ENCODE data around the gene PPP1R11. TPM values are rescaled to one million over a fixed set of nuclear protein-coding genes. Genes with fewer than 3 reads are reported as not detected.

PPP1R11 gene
- total RNA-seq, 1 experiment from 2014 or later, result 23.8 TPM

- H3K4me1 ChIP-seq (ENCODE audit: insufficient read depth, low read length), result no peaks in the 10 kb centered on the region
- no peak overlapping the region for H2BK12ac ChIP-seq (ENCODE audit: insufficient read length, low read depth, low read length)
- no peak overlapping the region for H4K8ac ChIP-seq (replicated peaks; ENCODE audit: insufficient read length, low read depth, low read length)
- H4K91ac ChIP-seq (ENCODE audit: insufficient read length, low read depth, low read length), result no peak overlapping the region
- no peak overlapping the region for H3K4me3 Mint-ChIP-seq
- H3K9me3 ChIP-seq (ENCODE audit: control insufficient read depth, low read depth, low read length), result no peaks in the 10 kb centered on the region
- H3K14ac ChIP-seq (ENCODE audit: insufficient read depth, low read length), result no peak overlapping the region
- no peak overlapping the region for H3K27ac ChIP-seq (ENCODE audit: insufficient read length, low read depth, low read length)
- H3K18ac ChIP-seq (ENCODE audit: insufficient read length, low read depth, low read length), result no peak overlapping the region
- no peak overlapping the region for H3T11ph ChIP-seq (ENCODE audit: low read length)
- DNase-seq, result no peak
- no CpG with 5 or more reads among the region's 1 CpG for WGBS (ENCODE audit: extremely low coverage, insufficient read length, low lambda C conversion rate)
- no peaks in the 10 kb centered on the region for H3K9me3 Mint-ChIP-seq
- no peak overlapping the region for H3K23ac ChIP-seq (ENCODE audit: insufficient read length, low read depth, low read length)
- no peaks in the 10 kb centered on the region for H4K20me1 ChIP-seq (ENCODE audit: control insufficient read depth, insufficient read depth, insufficient read length)
- peaks cover 2% of the 10 kb centered on the region; the same call in 1 of the 2 replicates for H3K27me3 Mint-ChIP-seq (ENCODE audit: low read depth)
- H2AFZ ChIP-seq (ENCODE audit: low read length), result no peak overlapping the region
- TF ChIP-seq CTCF (conservative IDR thresholded peaks at IDR 0.05), result no peak
- H3K9ac ChIP-seq (ENCODE audit: extremely low read depth, insufficient read length, low read length), result no peak overlapping the region
- no peak overlapping the region for H4K5ac ChIP-seq (ENCODE audit: insufficient read length, low read depth, low read length)
- H2BK5ac ChIP-seq (ENCODE audit: insufficient read length, low read length), result no peak overlapping the region
- H3K27ac Mint-ChIP-seq, result no peak overlapping the region
- H3K36me3 Mint-ChIP-seq (ENCODE audit: insufficient read depth in 1 of 3, low read depth in 3 of 3), result no peaks in the 10 kb centered on the region
- H3K4me1 Mint-ChIP-seq, result no peaks in the 10 kb centered on the region
- no peak overlapping the region for H3K4me2 ChIP-seq (ENCODE audit: insufficient read depth, insufficient read length, low read length)
- no peak overlapping the region for H2AK5ac ChIP-seq (ENCODE audit: insufficient read length, low read length)
- H3K56ac ChIP-seq (ENCODE audit: insufficient read length, low read depth, low read length), result no peak overlapping the region
- no peak overlapping the region for H2BK20ac ChIP-seq (ENCODE audit: low read depth, low read length, poor library complexity, severe bottlenecking)
- no peaks in the 10 kb centered on the region for H3K79me1 ChIP-seq (ENCODE audit: insufficient read depth, low read depth, low read length, poor library complexity, severe bottlenecking)
- no peaks in the 10 kb centered on the region for H3K23me2 ChIP-seq (ENCODE audit: insufficient read length, low read depth, low read length, poor library complexity, severe bottlenecking)
- no peaks in the 10 kb centered on the region for H3K79me2 ChIP-seq (ENCODE audit: insufficient read depth, low read length)
- no peaks in the 10 kb centered on the region for H3K27me3 ChIP-seq (ENCODE audit: insufficient read depth, low read length)
- H2BK120ac ChIP-seq (ENCODE audit: low read depth, low read length, poor library complexity, severe bottlenecking), result no peak overlapping the region
- H2BK15ac ChIP-seq (ENCODE audit: low read depth, low read length), result no peak overlapping the region
- no peak overlapping the region for H3K4ac ChIP-seq (ENCODE audit: low read depth, low read length)
These were observed 24.5 kb upstream of the PPP1R11 start for GRCh38 chr6:30042476-30042875.
